Endothelial cell of umbilical vein (primary cell): Measurements from ENCODE around the gene DLX6. TPM values are rescaled to one million over a fixed set of nuclear protein-coding genes. Genes with fewer than 3 reads are reported as not detected.

Experiments used
- BruUV-seq: library from RNA; stranded (reverse); fragments of 400-500 nt; replicated peaks from 2 replicates; lab custom pipeline; 2021; lab: Mats Ljungman, UMichigan
- CTCF ChIA-PET: fragments of 300-600, 350-600 bp; sonication (Branson Sonifier 250); formaldehyde crosslinking; loops from one replicate; lab custom pipeline; 2021; ENCODE audit warnings: antibody characterized with exemption, inconsistent platforms; lab: Charles Lee
- POLR2A ChIA-PET: fragments of 300-600, 350-600 bp; sonication (Branson Sonifier 250); formaldehyde crosslinking; loops from one replicate; lab custom pipeline; 2021; ENCODE audit warnings: antibody characterized with exemption, inconsistent platforms; lab: Charles Lee
- DNase-seq: peaks from one replicate; pipeline ENCODE4 v3.0.0-alpha.2; 2011; ENCODE audit warnings: low read depth, low spot score
- FAIRE-seq: peaks from 2 replicates; lab custom pipeline; 2011; peaks lifted over from hg19 to GRCh38; lab: Jason Lieb, UNC
- H2AFZ ChIP-seq: 2 replicates; pipeline ENCODE4 v1.6.0; 2012; ENCODE audit warnings: low read depth, low read length, control low read depth, inconsistent platforms
- H3K27ac ChIP-seq: 2 replicates; pipeline ENCODE4 v1.5.1; 2011; ENCODE audit warnings: low read depth, mild to moderate bottlenecking, control low read depth, low read length, moderate library complexity; ENCODE audit not compliant: insufficient read depth
- H3K27me3 ChIP-seq, 2 experiments: 2 replicates each; pipeline versions ENCODE4 v1.6.0 to v1.6.1; 2011; ENCODE audit warnings: low read length in 2 of 2, mixed read lengths in 1 of 2; ENCODE audit not compliant: control insufficient read depth in 2 of 2, insufficient read depth in 2 of 2
- H3K36me3 ChIP-seq, 2 experiments: 2 replicates in 1 of 2; 3 replicates in 1 of 2; pipeline ENCODE4 v1.5.1; 2011; ENCODE audit warnings: low read length in 2 of 2, mild to moderate bottlenecking in 1 of 2, moderate library complexity in 1 of 2; ENCODE audit not compliant: control insufficient read depth in 2 of 2, insufficient read depth in 2 of 2; ENCODE audit errors: extremely low read depth in 1 of 2
- H3K4me1 ChIP-seq: 3 replicates; pipeline ENCODE4 v1.5.1; 2011; ENCODE audit warnings: mild to moderate bottlenecking, low read length; ENCODE audit not compliant: control insufficient read depth, insufficient read depth; ENCODE audit errors: extremely low read depth
- H3K4me2 ChIP-seq: 2 replicates; pipeline ENCODE4 v1.6.1; 2011; ENCODE audit warnings: low read length, control low read depth, mixed read lengths; ENCODE audit not compliant: insufficient read depth
- H3K4me3 ChIP-seq, 3 experiments: fragments of 200-600 bp in 1 of 3; sonication (generic), shearing (Covaris generic) in 1 of 3; replicated peaks in 1 of 3; 2 replicates each; pipeline ENCODE4 v1.5.1; 2011 to 2016; ENCODE audit warnings: control low read depth in 3 of 3, low read length in 3 of 3, mild to moderate bottlenecking in 2 of 3, inconsistent platforms in 1 of 3, low read depth in 1 of 3, moderate library complexity in 1 of 3; ENCODE audit not compliant: insufficient read depth in 1 of 3
- H3K79me2 ChIP-seq: 2 replicates; pipeline ENCODE4 v1.6.0; 2012; ENCODE audit warnings: low read length, inconsistent platforms; ENCODE audit not compliant: control insufficient read depth, insufficient read depth
- H3K9ac ChIP-seq: replicated peaks from 2 replicates; pipeline ENCODE3; 2011; ENCODE audit warnings: low read length, control low read depth; ENCODE audit not compliant: insufficient read depth; ENCODE audit errors: extremely low read depth
- H3K9me1 ChIP-seq: replicated peaks from 3 replicates; pipeline ENCODE4 v1.6.0; 2011; ENCODE audit warnings: mild to moderate bottlenecking, low read length; ENCODE audit not compliant: control insufficient read depth, insufficient read depth; ENCODE audit errors: extremely low read depth
- H3K9me3 ChIP-seq: replicated peaks from 2 replicates; pipeline ENCODE4 v1.5.1; 2012; ENCODE audit warnings: low read length, inconsistent platforms; ENCODE audit not compliant: control insufficient read depth, insufficient read depth
- H4K20me1 ChIP-seq: replicated peaks from 2 replicates; pipeline ENCODE3; 2011; ENCODE audit warnings: mild to moderate bottlenecking, low read length; ENCODE audit not compliant: control insufficient read depth, insufficient read depth; ENCODE audit errors: extremely low read depth
- CTCF ChIP-seq, 2 donors: IDR thresholded peaks; 1 replicate in 1 of 2; 2 replicates in 1 of 2; pipeline ENCODE4 v1.5.1; 2011; ENCODE audit warnings: low read length in 2 of 2, mild to moderate bottlenecking in 2 of 2, moderate library complexity in 2 of 2, control low read depth in 1 of 2, inconsistent platforms in 1 of 2, low read depth in 1 of 2; ENCODE audit not compliant: insufficient read depth in 1 of 2; ENCODE audit errors: extremely low read depth in 1 of 2
- EZH2 ChIP-seq: IDR thresholded peaks from 2 replicates; pipeline ENCODE4 v1.6.1; 2012; ENCODE audit warnings: borderline replicate concordance, low read depth, mild to moderate bottlenecking, moderate library complexity, low read length, inconsistent platforms; ENCODE audit not compliant: severe bottlenecking
- JUN ChIP-seq: IDR thresholded peaks from 2 replicates; pipeline ENCODE4 v1.6.1; 2011; ENCODE audit warnings: borderline replicate concordance, low read depth; ENCODE audit not compliant: insufficient read length, insufficient read depth
- MYC ChIP-seq: IDR thresholded peaks from one replicate; pipeline ENCODE4 v1.6.1; 2011; ENCODE audit warnings: mild to moderate bottlenecking, low read depth, low read length
- POLR2A ChIP-seq: IDR thresholded peaks from 2 replicates; pipeline ENCODE4 v1.6.1; 2012; ENCODE audit warnings: low read depth, mild to moderate bottlenecking, control low read depth, low read length
- POLR2AphosphoS5 ChIP-seq: IDR thresholded peaks from 2 replicates; pipeline ENCODE4 v1.6.1; 2012; ENCODE audit warnings: low read depth, mild to moderate bottlenecking, control low read depth, low read length, moderate library complexity; ENCODE audit not compliant: insufficient read depth
- dilution Hi-C: fragments of 300-500 bp; cut with MboI; formaldehyde crosslinking; loops from one replicate; pipeline ENCODE4 v1.15.0; 2019; ENCODE audit warnings: low sequenced_read_pairs; ENCODE audit not compliant: extremely low pct_ligation_motif_present
- intact Hi-C: fragments of 100-400 bp; cut with micrococcal nuclease; formaldehyde crosslinking; loops from one replicate; pipeline ENCODE4 v1.10.0; 2022
- polyA plus RNA-seq, 4 experiments: library from polyadenylated mRNA; depleted of rRNA in 3 of 4; stranded (reverse) in 3 of 4; unstranded in 1 of 4; fragments of >200 nt; gene quantifications; 2 replicates each; pipeline versions ENCODE4 v1.2.1 to v1.2.3, GENCODE V29; 2011 to 2012; ENCODE audit warnings: missing spikeins in 1 of 4
- total RNA-seq: library from RNA; stranded (reverse); gene quantifications from 2 replicates; pipeline ENCODE4 v1.2.3, GENCODE V29; 2021

The DLX6 gene
- total and polyA plus RNA-seq, 2 donors (not counting 3 experiments of a cell fraction or from before 2014, with no cell fraction given): not detected

GRCh38 chr7:96998333-96998732 is 7.0 kb upstream of the DLX6 start:
- Histone ChIP-seq H3K4me3 (no peak overlapping the region), H3K9me1 (no peaks in the 10 kb centered on the region), H4K20me1 (no peaks in the 10 kb centered on the region), H3K4me2 (no peak overlapping the region), H3K27me3 (peaks cover 92 to 97% of the 10 kb centered on the region in 2 experiments), H3K36me3 (no peaks in the 10 kb centered on the region), H3K9ac (no peak overlapping the region), H3K9me3 (no peaks in the 10 kb centered on the region), H3K4me1 (no peaks in the 10 kb centered on the region), H3K27ac (no peak overlapping the region), H2AFZ (no peak overlapping the region), H3K79me2 (no peaks in the 10 kb centered on the region)
- no peak for TF ChIP-seq CTCF (IDR thresholded peaks at IDR 0.05; ENCODE audit: extremely low read depth in 1 of 2, insufficient read depth in 1 of 2, low read depth in 1 of 2, low read length in 2 of 2)
- no peak for TF ChIP-seq JUN
- TF ChIP-seq POLR2AphosphoS5: no peak
- no peak for TF ChIP-seq EZH2
- TF ChIP-seq POLR2A: no peak
- ChIA-PET CTCF (interaction anchor here (3.1 kb wide), 1 partner anchor 29 kb away, joined by 13 read pairs; no protein-coding TSS in a partner anchor), POLR2A (no interaction called here)
- no peak for DNase-seq
- intact Hi-C loops (no loop called here), dilution Hi-C loops (no loop called here)
- BruUV-seq: no TSS peak
- FAIRE-seq: no peak

GRCh38 chr7:96998744-96999143 is 6.6 kb upstream of the DLX6 start:
- H2AFZ ChIP-seq: no peak overlapping the region
- intact Hi-C loops (no loop called here), dilution Hi-C loops (no loop called here)
- no peak overlapping the region for H3K27ac ChIP-seq
- H3K4me2 ChIP-seq: no peak overlapping the region
- DNase-seq: no peak
- no peaks in the 10 kb centered on the region for H3K79me2 ChIP-seq
- H3K36me3 ChIP-seq: no peaks in the 10 kb centered on the region
- H3K9me3 ChIP-seq: no peaks in the 10 kb centered on the region
- no peak overlapping the region for H3K4me3 ChIP-seq
- H4K20me1 ChIP-seq: no peaks in the 10 kb centered on the region
- ChIA-PET CTCF (interaction anchor here (3.1 kb wide), 1 partner anchor 28 kb away, joined by 13 read pairs; no protein-coding TSS in a partner anchor), POLR2A (no interaction called here)
- BruUV-seq: no TSS peak
- no peaks in the 10 kb centered on the region for H3K4me1 ChIP-seq
- peaks cover 92 to 97% of the 10 kb centered on the region in 2 experiments for H3K27me3 ChIP-seq
- FAIRE-seq: no peak
- no peaks in the 10 kb centered on the region for H3K9me1 ChIP-seq
- no peak for TF ChIP-seq MYC
- TF ChIP-seq EZH2: peak; percentile 45
- H3K9ac ChIP-seq: no peak overlapping the region
